ENCODE results near the gene ZCWPW2.

- TF ChIP-seq CTCF (conservative IDR thresholded peaks at IDR 0.05): no peak
- TF ChIP-seq EZH2 (IDR thresholded peaks at IDR 0.05; ENCODE audit: low read depth): no peak
Measured at GRCh38 chr3:28388978-28389377, 40.5 kb downstream of the ZCWPW2 start.

Data from PC-9 (cell line).